Keratinocyte (primary cell): ENCODE data around the gene HCN1. TPM values are rescaled to one million over a fixed set of nuclear protein-coding genes. Genes with fewer than 3 reads are reported as not detected.

Experiments used
- DNase-seq: peaks from one replicate; pipeline ENCODE4 v3.0.0-alpha.2; 2011; ENCODE audit warnings: low read depth, missing footprints, low spot score
- FAIRE-seq: peaks from 2 replicates; lab custom pipeline; 2011; peaks lifted over from hg19 to GRCh38; lab: Jason Lieb, UNC
- H2AFZ ChIP-seq: 2 replicates; pipeline ENCODE4 v1.6.0; 2012; ENCODE audit warnings: low read length, control low read depth, inconsistent platforms; ENCODE audit not compliant: control insufficient read depth
- H3K27ac ChIP-seq: 2 replicates; pipeline ENCODE4 v1.5.1; 2011; ENCODE audit warnings: low read length; ENCODE audit not compliant: control insufficient read depth, insufficient read depth
- H3K27me3 ChIP-seq: 3 replicates; pipeline ENCODE4 v1.6.0; 2011; ENCODE audit warnings: low read length; ENCODE audit not compliant: control insufficient read depth, insufficient read depth; ENCODE audit errors: extremely low read depth
- H3K36me3 ChIP-seq, 2 experiments: 2 replicates in 1 of 2; 3 replicates in 1 of 2; pipeline ENCODE4 v1.5.1; 2011; ENCODE audit warnings: low read length in 2 of 2, mild to moderate bottlenecking in 1 of 2; ENCODE audit not compliant: control insufficient read depth in 2 of 2, insufficient read depth in 2 of 2; ENCODE audit errors: extremely low read depth in 1 of 2
- H3K4me1 ChIP-seq: 3 replicates; pipeline ENCODE4 v1.5.1; 2011; ENCODE audit warnings: low read length; ENCODE audit not compliant: control insufficient read depth, insufficient read depth; ENCODE audit errors: extremely low read depth
- H3K4me2 ChIP-seq: 3 replicates; pipeline ENCODE4 v1.6.0; 2011; ENCODE audit warnings: low read depth, low read length; ENCODE audit not compliant: control insufficient read depth, insufficient read depth; ENCODE audit errors: extremely low read depth
- H3K4me3 ChIP-seq, 3 experiments: fragments of 200-600 bp in 1 of 3; sonication (generic) in 1 of 3; 2 replicates in 2 of 3; 3 replicates in 1 of 3; pipeline ENCODE4 v1.5.1; 2011 to 2016; ENCODE audit warnings: low read length in 3 of 3, mild to moderate bottlenecking in 3 of 3, control low read depth in 2 of 3, inconsistent platforms in 1 of 3, low read depth in 1 of 3, mixed read lengths in 1 of 3, mixed run types in 1 of 3, moderate library complexity in 1 of 3; ENCODE audit not compliant: control insufficient read depth in 2 of 3, insufficient read depth in 2 of 3; ENCODE audit errors: extremely low read depth in 1 of 3
- H3K79me2 ChIP-seq: 2 replicates; pipeline ENCODE4 v1.6.0; 2012; ENCODE audit warnings: low read length; ENCODE audit not compliant: control insufficient read depth, insufficient read depth
- H3K9ac ChIP-seq: 3 replicates; pipeline ENCODE4 v1.6.0; 2011; ENCODE audit warnings: low read length; ENCODE audit not compliant: control insufficient read depth, insufficient read depth; ENCODE audit errors: extremely low read depth
- H3K9me1 ChIP-seq: 3 replicates; pipeline ENCODE4 v1.6.0; 2011; ENCODE audit warnings: low read length; ENCODE audit not compliant: control insufficient read depth, insufficient read depth; ENCODE audit errors: extremely low read depth
- H3K9me3 ChIP-seq: 2 replicates; pipeline ENCODE4 v1.5.1; 2012; ENCODE audit warnings: low read depth, low read length; ENCODE audit not compliant: control insufficient read depth
- H4K20me1 ChIP-seq: 3 replicates; pipeline ENCODE4 v1.6.0; 2011; ENCODE audit warnings: low read length; ENCODE audit not compliant: control insufficient read depth, insufficient read depth; ENCODE audit errors: extremely low read depth
- EZH2 ChIP-seq: IDR thresholded peaks from one replicate; pipeline ENCODE4 v1.6.1; 2012; ENCODE audit warnings: inconsistent platforms, mild to moderate bottlenecking, low read length, moderate library complexity
- dilution Hi-C: fragments of 300-500 bp; cut with MboI; formaldehyde crosslinking; loops from one replicate; pipeline ENCODE4 v1.7.0; 2020; ENCODE audit warnings: low sequenced_read_pairs; ENCODE audit not compliant: extremely low pct_ligation_motif_present
- polyA plus RNA-seq, 5 experiments: library from polyadenylated mRNA; depleted of rRNA in 3 of 5; stranded (reverse) in 3 of 5; stranded (forward) in 1 of 5; unstranded in 1 of 5; fragments of >200 nt; gene quantifications; 1 replicate in 1 of 5; 2 replicates in 3 of 5; 3 replicates in 1 of 5; pipeline versions ENCODE4 v1.2.1 to v1.2.3, GENCODE V29; 2011 to 2012; ENCODE audit warnings: missing spikeins in 2 of 5, low read depth in 1 of 5, low replicate concordance in 1 of 5
- TF ChIP-seq, protein P1 (sequence below), 3 experiments: IDR thresholded peaks in 1 of 3; conservative IDR thresholded peaks in 1 of 3; optimal IDR thresholded peaks in 1 of 3; 2 replicates in 2 of 3; 3 replicates in 1 of 3; pipeline versions ENCODE3 to v1.5.1; 2011; ENCODE audit warnings: low read length in 3 of 3, mild to moderate bottlenecking in 3 of 3, moderate library complexity in 2 of 3, control low read depth in 1 of 3, inconsistent platforms in 1 of 3; ENCODE audit not compliant: insufficient read depth in 2 of 3; ENCODE audit errors: extremely low read depth in 1 of 3

Gene HCN1
- polyA plus RNA-seq, 1 donor (not counting 4 experiments of a cell fraction or from before 2014, with no cell fraction given) = not detected

DNA sequence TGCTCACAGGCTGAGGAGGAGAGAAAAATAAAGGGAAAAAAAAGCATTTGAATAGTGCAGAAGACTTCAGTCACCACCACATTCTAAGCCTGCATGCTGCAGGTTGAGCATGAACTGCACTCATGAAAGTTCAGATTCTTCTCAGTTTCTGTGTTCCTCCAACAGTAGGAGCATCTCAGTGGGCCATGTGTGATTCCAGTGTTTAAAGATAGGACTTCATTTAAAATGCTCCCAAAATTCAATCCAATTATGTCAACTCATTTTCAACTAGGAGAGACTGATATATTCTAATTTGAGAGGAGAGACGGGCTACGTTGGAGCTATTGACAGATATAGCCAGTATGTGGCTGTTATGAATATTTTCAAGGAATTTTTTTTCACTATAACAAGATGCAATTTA is 186.8 kb downstream of the HCN1 start:
- no peaks in the 10 kb centered on the region for H3K36me3 ChIP-seq
- no peak overlapping the region for H3K9ac ChIP-seq
- TF ChIP-seq EZH2 = no peak
- TF ChIP-seq, protein P1, sequence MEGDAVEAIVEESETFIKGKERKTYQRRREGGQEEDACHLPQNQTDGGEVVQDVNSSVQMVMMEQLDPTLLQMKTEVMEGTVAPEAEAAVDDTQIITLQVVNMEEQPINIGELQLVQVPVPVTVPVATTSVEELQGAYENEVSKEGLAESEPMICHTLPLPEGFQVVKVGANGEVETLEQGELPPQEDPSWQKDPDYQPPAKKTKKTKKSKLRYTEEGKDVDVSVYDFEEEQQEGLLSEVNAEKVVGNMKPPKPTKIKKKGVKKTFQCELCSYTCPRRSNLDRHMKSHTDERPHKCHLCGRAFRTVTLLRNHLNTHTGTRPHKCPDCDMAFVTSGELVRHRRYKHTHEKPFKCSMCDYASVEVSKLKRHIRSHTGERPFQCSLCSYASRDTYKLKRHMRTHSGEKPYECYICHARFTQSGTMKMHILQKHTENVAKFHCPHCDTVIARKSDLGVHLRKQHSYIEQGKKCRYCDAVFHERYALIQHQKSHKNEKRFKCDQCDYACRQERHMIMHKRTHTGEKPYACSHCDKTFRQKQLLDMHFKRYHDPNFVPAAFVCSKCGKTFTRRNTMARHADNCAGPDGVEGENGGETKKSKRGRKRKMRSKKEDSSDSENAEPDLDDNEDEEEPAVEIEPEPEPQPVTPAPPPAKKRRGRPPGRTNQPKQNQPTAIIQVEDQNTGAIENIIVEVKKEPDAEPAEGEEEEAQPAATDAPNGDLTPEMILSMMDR (optimal IDR thresholded peaks at IDR 0.05 in 1 of 3, IDR thresholded peaks at IDR 0.05 in 1 of 3, conservative IDR thresholded peaks at IDR 0.05 in 1 of 3; ENCODE audit: extremely low read depth in 1 of 3, insufficient read depth in 2 of 3, low read length in 3 of 3) = no peak
- no peak overlapping the region for H2AFZ ChIP-seq
- no peaks in the 10 kb centered on the region for H4K20me1 ChIP-seq
- H3K79me2 ChIP-seq = no peaks in the 10 kb centered on the region
- no peak overlapping the region for H3K4me2 ChIP-seq
- H3K9me3 ChIP-seq = no peaks in the 10 kb centered on the region
- no peaks in the 10 kb centered on the region for H3K27me3 ChIP-seq
- H3K4me1 ChIP-seq = no peaks in the 10 kb centered on the region
- dilution Hi-C loops = no loop called here
- no peak overlapping the region for H3K27ac ChIP-seq
- H3K9me1 ChIP-seq = no peaks in the 10 kb centered on the region
- no peak overlapping the region for H3K4me3 ChIP-seq
- FAIRE-seq = no peak
- no peak for DNase-seq

- H3K27me3 ChIP-seq = no peaks in the 10 kb centered on the region
- H3K36me3 ChIP-seq = no peaks in the 10 kb centered on the region
- no peaks in the 10 kb centered on the region for H3K9me3 ChIP-seq
- no peaks in the 10 kb centered on the region for H3K9me1 ChIP-seq
- TF ChIP-seq, protein P1 (optimal IDR thresholded peaks at IDR 0.05 in 1 of 3, IDR thresholded peaks at IDR 0.05 in 1 of 3, conservative IDR thresholded peaks at IDR 0.05 in 1 of 3; ENCODE audit: extremely low read depth in 1 of 3, insufficient read depth in 2 of 3, low read length in 3 of 3) = no peak
- no peak for TF ChIP-seq EZH2
- no peaks in the 10 kb centered on the region for H3K4me1 ChIP-seq
- no peak overlapping the region for H3K4me2 ChIP-seq
- H3K79me2 ChIP-seq = no peaks in the 10 kb centered on the region
- no peak overlapping the region for H3K27ac ChIP-seq
- no peaks in the 10 kb centered on the region for H4K20me1 ChIP-seq
- no peak overlapping the region for H2AFZ ChIP-seq
- dilution Hi-C loops = no loop called here
- FAIRE-seq (no peak), DNase-seq (no peak)
- no peak overlapping the region for H3K9ac ChIP-seq
- H3K4me3 ChIP-seq = no peak overlapping the region
Observed at GRCh38 chr5:45508135-45508534, 188.0 kb downstream of the HCN1 start.
